Right lobe of liver (tissue), 6 donors: ENCODE results near the gene ARL8B. TPM values are rescaled to one million over a fixed set of nuclear protein-coding genes. Genes with fewer than 3 reads are reported as not detected.

Experiments used
- ATAC-seq, 4 donors: fragments of 200-7000 bp; cut with Tn5 transposase; one replicate each; pipeline ENCODE4 v1.9.1; 2020; ENCODE audit warnings: mild to moderate bottlenecking in 4 of 4, moderate library complexity in 4 of 4
- DNase-seq, 3 donors: peaks; one replicate each; pipeline ENCODE4 v3.0.0-alpha.2; 2020
- H3K27ac ChIP-seq, 3 donors: fragments of 200-600 bp; one replicate each; pipeline ENCODE4 v1.8.0; 2022
- H3K27me3 ChIP-seq, 2 donors: fragments of 200-600 bp; one replicate each; pipeline ENCODE4 v1.8.0; 2022
- H3K36me3 ChIP-seq, 4 donors: fragments of 200-600 bp; sonication (generic) in 1 of 4; one replicate each; pipeline versions ENCODE4 v1.5.1 to v1.8.0; 2017 to 2022; ENCODE audit warnings: control low read depth in 1 of 4
- H3K4me1 ChIP-seq, 4 donors: fragments of 200-600 bp; sonication (generic) in 1 of 4; one replicate each; pipeline versions ENCODE4 v1.5.1 to v1.8.0; 2017 to 2022; ENCODE audit warnings: control low read depth in 1 of 4
- H3K4me3 ChIP-seq, 3 donors: fragments of 200-600 bp; one replicate each; pipeline ENCODE4 v1.8.0; 2022
- H3K9me3 ChIP-seq, 4 donors: fragments of 200-600 bp; sonication (generic) in 1 of 4; one replicate each; pipeline versions ENCODE4 v1.5.1 to v1.8.0; 2017 to 2022; ENCODE audit warnings: control low read depth in 1 of 4
- POLR2A ChIP-seq: fragments of 450-650 bp; IDR thresholded peaks from one replicate; pipeline ENCODE4 v1.6.1; 2017; ENCODE audit warnings: antibody characterized with exemption, mild to moderate bottlenecking
- WGBS: methylation state at CpG from one replicate; pipeline ENCODE4 v1.1.6; 2018; ENCODE audit warnings: low coverage, low lambda C conversion rate; ENCODE audit not compliant: insufficient coverage; ENCODE audit errors: missing lambda C conversion rate; 5-methylcytosine and 5-hydroxymethylcytosine counted together
- intact Hi-C, 2 donors: fragments of 100-400 bp; cut with DNase I; formaldehyde crosslinking; loops; one replicate each; pipeline versions ENCODE4 v1.11.2 to v1.14.1; 2022
- total RNA-seq, 6 experiments: library from RNA; depleted of rRNA in 2 of 6; stranded (reverse); fragments of >200 nt in 2 of 6; fragmentation: NEBNext Ultra II Directional in 3 of 6; extraction: Animal tissue kit (Norgen Biotek cat#: 25700) in 3 of 6; gene quantifications; one replicate each; pipeline versions ENCODE4 v1.1.0 to v1.2.4, GENCODE V29; 2016 to 2023
- TF ChIP-seq, protein P1 (sequence below), 4 donors: fragments of 200-600 bp in 3 of 4; fragments of 450-650 bp in 1 of 4; IDR thresholded peaks; one replicate each; pipeline versions ENCODE4 v1.5.1 to v1.8.0; 2016 to 2022; ENCODE audit warnings: antibody characterized with exemption in 4 of 4, mild to moderate bottlenecking in 2 of 4
- donor health status: DM: no; HTN: yes; CAD: no.
- donor health status: DM: no; HTN: no; CAD: no.
- donor health status: DM: no; HTN: no; CAD: no.
- donor health status: DM: no; HTN: yes; CAD: no.
- donor health status: DM: no; HTN: yes; CAD: no.

The ARL8B gene
- total RNA-seq, 6 experiments from 2014 or later: 20.0 to 33.1 (median 26.7) TPM

DNA sequence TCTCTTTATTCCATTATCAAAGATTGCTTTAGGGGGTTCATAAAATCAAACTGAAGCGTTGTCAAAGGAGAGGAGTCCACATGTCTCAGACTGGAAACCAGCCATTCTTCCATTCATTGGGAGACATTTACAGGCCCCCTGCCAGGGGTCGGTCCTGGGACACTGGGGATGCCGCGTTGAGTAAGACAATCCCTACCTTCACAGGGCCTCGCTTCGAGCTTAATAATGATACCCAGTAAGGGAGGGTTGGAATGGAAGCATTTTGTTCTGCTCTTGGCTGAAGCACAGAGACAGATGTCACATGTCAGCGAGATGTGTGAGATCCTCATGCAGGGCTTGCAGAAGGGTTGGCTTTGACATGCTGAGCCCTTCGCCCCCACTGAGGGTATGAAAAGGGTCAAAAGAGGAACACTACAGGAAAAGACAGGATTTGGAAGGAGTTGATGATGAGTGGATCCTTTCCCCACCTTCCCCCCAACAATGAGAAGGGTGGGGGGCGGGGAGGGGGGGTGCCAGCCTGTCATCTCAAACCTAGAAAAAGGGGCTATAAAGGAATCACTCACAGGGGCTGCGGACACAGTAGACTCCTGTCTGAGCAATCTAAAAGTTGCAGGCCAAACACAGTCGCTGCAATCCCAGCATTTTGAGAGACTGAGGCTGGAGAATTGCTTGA, 25.6 kb upstream of the ARL8B start:
- Histone ChIP-seq H3K9me3 (no peaks in the 10 kb centered on the region), H3K36me3 (no peaks in the 10 kb centered on the region), H3K27ac (no peak overlapping the region), H3K4me3 (no peak overlapping the region), H3K4me1 (no peaks in the 10 kb centered on the region), H3K27me3 (no peaks in the 10 kb centered on the region)
- DNase-seq (no peak), ATAC-seq (no peak)
- WGBS: 65% methylated on average over 9 of the region's 11 CpGs
- no peak for TF ChIP-seq POLR2A
- TF ChIP-seq, protein P1, sequence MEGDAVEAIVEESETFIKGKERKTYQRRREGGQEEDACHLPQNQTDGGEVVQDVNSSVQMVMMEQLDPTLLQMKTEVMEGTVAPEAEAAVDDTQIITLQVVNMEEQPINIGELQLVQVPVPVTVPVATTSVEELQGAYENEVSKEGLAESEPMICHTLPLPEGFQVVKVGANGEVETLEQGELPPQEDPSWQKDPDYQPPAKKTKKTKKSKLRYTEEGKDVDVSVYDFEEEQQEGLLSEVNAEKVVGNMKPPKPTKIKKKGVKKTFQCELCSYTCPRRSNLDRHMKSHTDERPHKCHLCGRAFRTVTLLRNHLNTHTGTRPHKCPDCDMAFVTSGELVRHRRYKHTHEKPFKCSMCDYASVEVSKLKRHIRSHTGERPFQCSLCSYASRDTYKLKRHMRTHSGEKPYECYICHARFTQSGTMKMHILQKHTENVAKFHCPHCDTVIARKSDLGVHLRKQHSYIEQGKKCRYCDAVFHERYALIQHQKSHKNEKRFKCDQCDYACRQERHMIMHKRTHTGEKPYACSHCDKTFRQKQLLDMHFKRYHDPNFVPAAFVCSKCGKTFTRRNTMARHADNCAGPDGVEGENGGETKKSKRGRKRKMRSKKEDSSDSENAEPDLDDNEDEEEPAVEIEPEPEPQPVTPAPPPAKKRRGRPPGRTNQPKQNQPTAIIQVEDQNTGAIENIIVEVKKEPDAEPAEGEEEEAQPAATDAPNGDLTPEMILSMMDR (IDR thresholded peaks at IDR 0.05): no peak
- intact Hi-C loops: no loop called here

DNA sequence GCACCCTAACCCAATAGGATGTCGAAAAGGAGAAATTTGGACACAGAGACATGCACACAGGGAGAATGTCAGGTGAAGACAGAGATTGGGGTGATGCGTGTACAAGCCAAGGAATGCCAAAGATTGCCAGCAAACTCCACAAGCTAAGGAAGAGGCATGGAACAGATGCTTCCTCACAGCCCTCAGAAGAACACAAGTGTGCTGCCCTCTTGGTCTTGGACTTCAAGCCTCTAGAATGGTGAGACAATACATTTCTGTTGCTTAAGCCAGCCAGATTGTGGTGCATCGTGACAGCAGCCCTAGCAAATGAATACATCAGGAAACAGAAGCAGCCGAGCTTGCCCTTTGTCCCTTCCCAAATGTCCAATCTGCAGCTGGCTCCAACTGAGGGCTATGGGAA, 23.7 kb upstream of the ARL8B start:
- H3K4me1 ChIP-seq: no peaks in the 10 kb centered on the region
- intact Hi-C loops: no loop called here
- no peak for ATAC-seq
- H3K27me3 ChIP-seq: no peaks in the 10 kb centered on the region
- H3K9me3 ChIP-seq: no peaks in the 10 kb centered on the region
- TF ChIP-seq POLR2A: no peak
- TF ChIP-seq, protein P1 (IDR thresholded peaks at IDR 0.05): no peak
- DNase-seq: no peak
- WGBS: 56% methylated on average over 4 of the region's 4 CpGs
- no peaks in the 10 kb centered on the region for H3K36me3 ChIP-seq
- H3K4me3 ChIP-seq: no peak overlapping the region
- H3K27ac ChIP-seq: no peak overlapping the region

DNA sequence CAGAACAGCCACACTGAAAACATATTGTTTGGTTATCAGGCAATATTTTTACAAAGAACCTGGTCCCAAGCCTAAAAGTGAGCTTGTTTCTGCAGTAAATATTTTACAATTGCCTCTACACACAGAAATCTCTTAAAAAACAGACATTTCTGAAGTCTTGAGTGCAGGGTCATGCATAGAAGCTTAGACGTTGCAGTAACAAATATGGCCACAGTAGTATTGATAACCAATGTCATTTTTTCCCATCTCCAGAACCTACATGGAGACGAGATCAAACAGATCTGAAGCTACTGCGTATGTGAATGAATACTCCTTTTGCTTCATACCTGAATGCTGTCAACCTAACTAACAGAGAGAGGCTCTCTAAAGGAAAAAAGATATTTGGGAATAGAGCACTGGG, 19.6 kb upstream of the ARL8B start:
- TF ChIP-seq, protein P1 (IDR thresholded peaks at IDR 0.05): no peak
- no peak for TF ChIP-seq POLR2A
- no peak for DNase-seq
- 65% methylated on average over 3 of the region's 3 CpGs for WGBS
- no peaks in the 10 kb centered on the region for H3K36me3 ChIP-seq
- no peak overlapping the region for H3K4me3 ChIP-seq
- no peak for ATAC-seq
- no peaks in the 10 kb centered on the region for H3K9me3 ChIP-seq
- H3K27ac ChIP-seq: no peak overlapping the region
- intact Hi-C loops: no loop called here
- H3K27me3 ChIP-seq: no peaks in the 10 kb centered on the region
- H3K4me1 ChIP-seq: no peaks in the 10 kb centered on the region

DNA sequence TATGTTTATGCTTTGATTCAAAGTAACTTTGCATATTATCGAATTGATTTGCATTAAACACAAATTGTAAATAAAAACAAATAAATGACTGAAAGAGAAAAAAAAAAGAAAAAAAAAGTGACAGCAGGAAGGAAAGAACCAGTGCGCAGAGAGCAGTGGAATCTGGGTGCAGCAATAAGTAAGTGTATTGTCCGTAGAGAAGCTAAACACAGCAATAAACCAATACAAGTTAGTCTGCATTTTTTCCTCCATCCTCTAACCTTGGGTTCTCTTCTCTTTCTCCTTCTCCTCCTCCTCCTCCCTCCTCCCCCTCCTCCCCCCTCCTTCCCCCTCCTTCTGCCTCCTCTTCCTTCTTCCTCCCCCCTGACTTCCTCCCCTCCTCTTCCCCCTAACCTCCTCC, 18.3 kb upstream of the ARL8B start:
- Histone ChIP-seq H3K36me3 (no peaks in the 10 kb centered on the region), H3K4me3 (no peak overlapping the region), H3K4me1 (no peaks in the 10 kb centered on the region), H3K27ac (no peak overlapping the region), H3K27me3 (no peaks in the 10 kb centered on the region), H3K9me3 (no peaks in the 10 kb centered on the region)
- intact Hi-C loops: no loop called here
- TF ChIP-seq POLR2A: no peak
- TF ChIP-seq, protein P1 (IDR thresholded peaks at IDR 0.05): no peak
- DNase-seq (no peak), ATAC-seq (no peak)
- WGBS: 82% methylated on average over 3 of the region's 3 CpGs
